HG03095 (cell line): ENCODE results near the gene ACAP3.

Source experiments
- ATAC-seq: cut with Tn5 transposase; IDR thresholded peaks from one replicate; pipeline ENCODE4 v1.9.1; 2021; ENCODE audit warnings: moderate library complexity; ENCODE audit not compliant: unreplicated experiment

The ACAP3 gene

GRCh38 chr1:1304331-1305299 lies 3.1 kb downstream of the ACAP3 start:
- no peak for ATAC-seq

- no peak for ATAC-seq
Measured at GRCh38 chr1:1303736-1304135, 4.0 kb downstream of the ACAP3 start.

- ATAC-seq, result no peak
Measured at GRCh38 chr1:1302951-1303509, 4.7 kb downstream of the ACAP3 start.

GRCh38 chr1:1302006-1302430 lies 5.7 kb downstream of the ACAP3 start:
- ATAC-seq, result no peak

GRCh38 chr1:1300352-1300739 lies 7.4 kb downstream of the ACAP3 start:
- no peak for ATAC-seq

- no peak for ATAC-seq
Measured at GRCh38 chr1:1299686-1300351, 7.9 kb downstream of the ACAP3 start.

GRCh38 chr1:1298861-1299685 lies 8.7 kb downstream of the ACAP3 start:
- no peak for ATAC-seq

GRCh38 chr1:1297802-1298424 lies 9.8 kb downstream of the ACAP3 start:
- ATAC-seq, result no peak

- no peak for ATAC-seq
Measured at GRCh38 chr1:1296070-1297061, 11.4 kb downstream of the ACAP3 start.

GRCh38 chr1:1295154-1295923 lies 12.4 kb downstream of the ACAP3 start:
- ATAC-seq, result no peak

GRCh38 chr1:1294250-1294890 lies 13.4 kb downstream of the ACAP3 start:
- no peak for ATAC-seq

- ATAC-seq, result no peak
Measured at GRCh38 chr1:1293263-1294249, 14.2 kb downstream of the ACAP3 start.

- no peak for ATAC-seq
Measured at GRCh38 chr1:1292851-1293250, 14.9 kb downstream of the ACAP3 start.

GRCh38 chr1:1292442-1292779 lies 15.3 kb downstream of the ACAP3 start:
- ATAC-seq, result no peak

- ATAC-seq, result no peak
Measured at GRCh38 chr1:1291548-1292441, 15.9 kb downstream of the ACAP3 start.

GRCh38 chr1:1291023-1291528 lies 16.7 kb downstream of the ACAP3 start:
- no peak for ATAC-seq
